Cardiac muscle cell (in vitro differentiated cells and primary cell): Measurements from ENCODE around the gene SH2D6. TPM values are rescaled to one million over a fixed set of nuclear protein-coding genes. Genes with fewer than 3 reads are reported as not detected.

ENCODE experiments used
- DNase-seq, 2 donors: peaks; one replicate each; pipeline versions ENCODE4 v3.0.0 to v3.0.0-alpha.2; 2010 to 2017; ENCODE audit warnings: low read depth in 1 of 2, low spot score in 1 of 2
- H3K27ac ChIP-seq: fragments of 200-600 bp; sonication (generic); 2 replicates; pipeline ENCODE4 v1.5.1; 2016
- H3K27me3 ChIP-seq: fragments of 200-600 bp; sonication (generic); 2 replicates; pipeline ENCODE4 v1.6.0; 2016; ENCODE audit warnings: control low read depth
- H3K36me3 ChIP-seq: fragments of 200-600 bp; sonication (generic); 2 replicates; pipeline ENCODE4 v1.5.1; 2016; ENCODE audit warnings: control low read depth
- H3K4me1 ChIP-seq: fragments of 200-600 bp; sonication (generic); 2 replicates; pipeline ENCODE4 v1.8.1; 2017; ENCODE audit warnings: low read depth, mild to moderate bottlenecking, mixed run types
- H3K4me3 ChIP-seq: fragments of 200-600 bp; sonication (generic); 2 replicates; pipeline ENCODE4 v1.5.1; 2016; ENCODE audit warnings: mild to moderate bottlenecking
- H3K9me3 ChIP-seq: fragments of 200-600 bp; sonication (generic); 2 replicates; pipeline ENCODE4 v1.5.1; 2017; ENCODE audit warnings: low read depth, mild to moderate bottlenecking, control low read depth
- CTCF ChIP-seq: IDR thresholded peaks from 2 replicates; pipeline ENCODE4 v1.5.1; 2012; ENCODE audit warnings: low read depth, mild to moderate bottlenecking, low read length
- polyA plus RNA-seq: library from polyadenylated mRNA; unstranded; fragments of >200 nt; fragmentation: Nextera tagmentation; extraction: Ambion mirVana; gene quantifications from 2 replicates; pipeline ENCODE4 v1.2.1, GENCODE V29; 2016
- total RNA-seq: library from RNA; depleted of rRNA; stranded (reverse); fragments of >200 nt; gene quantifications from 2 replicates; pipeline ENCODE4 v1.2.3, GENCODE V29; 2016

SH2D6 gene
- total and polyA plus RNA-seq, 2 experiments from 2014 or later, result not detected

GRCh38 chr2:85387754-85388153 is 30.8 kb upstream of the SH2D6 start:
- no peak for TF ChIP-seq CTCF
- DNase-seq, result no peak
- H3K4me3 ChIP-seq, result no peak overlapping the region
- H3K9me3 ChIP-seq, result no peaks in the 10 kb centered on the region
- no peaks in the 10 kb centered on the region for H3K36me3 ChIP-seq
- no peaks in the 10 kb centered on the region for H3K4me1 ChIP-seq
- H3K27ac ChIP-seq, result no peak overlapping the region
- no peaks in the 10 kb centered on the region for H3K27me3 ChIP-seq

DNA sequence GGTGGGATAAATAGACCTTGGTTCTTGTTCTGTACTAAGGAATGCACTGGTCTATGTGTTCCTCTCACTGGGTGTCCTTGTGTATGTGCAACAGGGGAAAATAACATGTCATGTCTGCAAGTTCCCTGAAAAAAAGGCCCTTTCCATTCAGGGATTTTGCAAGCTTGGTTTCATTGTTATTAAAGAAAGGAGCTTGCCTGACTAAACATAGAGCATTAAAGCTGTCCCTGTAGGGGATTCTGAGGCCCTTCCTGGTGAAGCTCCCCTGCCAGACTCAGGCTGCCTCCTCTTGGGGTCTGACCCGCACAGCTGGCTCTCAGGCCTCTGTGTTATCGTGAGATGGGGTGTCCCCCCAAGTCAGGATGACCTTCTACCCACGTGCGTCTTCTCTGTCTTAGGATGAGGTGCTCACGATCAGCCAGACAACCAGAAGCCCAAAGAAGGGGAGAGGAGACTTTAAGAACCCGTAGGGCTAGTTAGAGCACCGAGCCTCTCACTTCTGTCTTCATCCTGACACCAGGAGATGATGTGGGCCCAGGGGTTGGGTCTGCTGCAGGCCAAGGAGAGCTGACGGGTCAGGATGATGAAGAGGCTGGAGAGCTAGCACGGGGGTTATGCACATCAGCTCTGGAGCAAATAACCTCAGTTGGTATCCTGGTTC is 29.5 kb upstream of the SH2D6 start:
- no peak overlapping the region for H3K27ac ChIP-seq
- no peak for DNase-seq

DNA sequence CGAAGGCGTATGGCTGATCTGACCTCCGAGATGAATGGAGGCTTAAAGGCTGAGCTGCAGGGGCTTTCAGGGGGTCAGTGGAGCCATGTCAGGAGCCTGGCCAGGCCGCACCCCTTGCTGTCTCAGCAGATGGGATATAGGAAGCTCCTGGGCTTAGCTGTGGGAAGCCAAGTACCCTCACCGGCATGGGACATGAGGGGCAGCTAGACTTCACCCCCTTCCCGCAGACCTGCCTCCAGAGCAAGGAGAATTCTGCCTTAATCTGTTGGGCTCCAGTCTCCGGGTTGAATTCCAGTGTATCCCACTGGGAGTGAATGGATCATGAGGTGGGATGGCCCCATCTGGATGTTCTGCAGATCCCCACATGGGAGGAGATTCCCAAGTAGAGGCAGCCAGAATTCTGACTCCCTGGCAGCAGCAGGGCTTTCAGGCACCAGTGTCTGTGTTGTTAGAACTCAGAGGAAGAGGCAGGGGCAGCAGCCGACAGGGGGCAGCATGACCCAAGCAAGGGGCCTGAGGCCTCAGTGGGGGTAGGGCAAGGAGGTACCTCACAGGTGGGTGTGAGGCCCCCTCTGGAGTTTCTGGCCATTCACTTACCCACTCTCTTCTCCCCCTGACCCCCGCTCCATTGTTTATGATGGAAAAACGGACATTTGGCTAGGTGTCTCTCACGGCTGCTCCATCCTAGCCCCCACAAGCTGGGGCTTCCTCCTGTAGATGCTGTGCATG is 27.4 kb upstream of the SH2D6 start:
- DNase-seq, result peak; percentile 54 to 58
- H3K36me3 ChIP-seq, result no peaks in the 10 kb centered on the region
- no peak overlapping the region for H3K27ac ChIP-seq
- no peaks in the 10 kb centered on the region for H3K9me3 ChIP-seq
- TF ChIP-seq CTCF, result peak; percentile 76
- no peaks in the 10 kb centered on the region for H3K27me3 ChIP-seq
- H3K4me3 ChIP-seq, result no peak overlapping the region
- H3K4me1 ChIP-seq, result no peaks in the 10 kb centered on the region

More for the DNA sequence above, 29.5 kb upstream of the SH2D6 start:
- H3K4me1 ChIP-seq, result no peaks in the 10 kb centered on the region
- no peaks in the 10 kb centered on the region for H3K27me3 ChIP-seq
- no peak overlapping the region for H3K4me3 ChIP-seq
- H3K36me3 ChIP-seq, result no peaks in the 10 kb centered on the region
- no peaks in the 10 kb centered on the region for H3K9me3 ChIP-seq
- no peak for TF ChIP-seq CTCF

- Histone ChIP-seq H3K27me3 (no peaks in the 10 kb centered on the region), H3K36me3 (no peaks in the 10 kb centered on the region), H3K4me3 (no peak overlapping the region), H3K9me3 (no peaks in the 10 kb centered on the region), H3K27ac (no peak overlapping the region), H3K4me1 (no peaks in the 10 kb centered on the region)
- TF ChIP-seq CTCF, result no peak
- DNase-seq, result peak in 1 of 2 donors; percentile 4
Observed at GRCh38 chr2:85393836-85394235, 24.7 kb upstream of the SH2D6 start.

DNA sequence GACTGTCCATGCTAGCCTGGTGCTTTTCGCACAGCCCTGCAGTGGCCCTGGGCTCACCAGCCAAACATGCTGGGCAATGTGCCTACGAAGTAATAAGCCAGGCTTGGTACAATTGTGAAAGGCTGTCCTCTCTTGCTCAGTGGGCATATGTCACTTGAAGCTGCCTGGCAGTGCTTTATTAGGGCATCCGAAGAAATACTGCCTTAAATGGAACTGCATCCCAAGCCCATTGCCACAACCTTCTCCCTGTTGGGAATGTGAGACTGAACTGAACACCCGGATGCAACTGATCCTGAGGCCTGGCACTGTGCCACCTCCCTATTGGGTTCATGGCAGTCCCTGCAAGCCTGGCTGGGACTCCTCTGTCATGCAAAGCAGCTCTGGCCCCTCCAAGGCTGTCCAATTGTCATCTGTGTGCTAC is 24.2 kb upstream of the SH2D6 start:
- H3K27me3 ChIP-seq, result no peaks in the 10 kb centered on the region
- no peaks in the 10 kb centered on the region for H3K9me3 ChIP-seq
- TF ChIP-seq CTCF, result no peak
- H3K36me3 ChIP-seq, result no peaks in the 10 kb centered on the region
- DNase-seq, result no peak
- H3K4me3 ChIP-seq, result no peak overlapping the region
- H3K4me1 ChIP-seq, result no peaks in the 10 kb centered on the region
- no peak overlapping the region for H3K27ac ChIP-seq
